ENCODE data around the gene M6PR. TPM values are rescaled to one million over a fixed set of nuclear protein-coding genes. Genes with fewer than 3 reads are reported as not detected.

Gene M6PR
- total RNA-seq, 1 donor from 2014 or later, result 186 TPM

- Mint-ChIP-seq H3K27me3 (ENCODE audit: unreplicated experiment) (no peaks in the 10 kb centered on the region), H3K27ac (ENCODE audit: unreplicated experiment) (no peak overlapping the region), H3K36me3 (ENCODE audit: low read depth, unreplicated experiment) (no peaks in the 10 kb centered on the region), H3K4me3 (ENCODE audit: unreplicated experiment) (no peak overlapping the region), H3K4me1 (ENCODE audit: unreplicated experiment) (no peaks in the 10 kb centered on the region), H3K9me3 (ENCODE audit: unreplicated experiment) (no peaks in the 10 kb centered on the region)
- TF ChIP-seq CTCF (IDR thresholded peaks at IDR 0.05; ENCODE audit: unreplicated experiment), result no peak
- no peak for DNase-seq (ENCODE audit: low spot score)
Observed at GRCh38 chr12:8980137-8980536, 30.7 kb upstream of the M6PR start.

GRCh38 chr12:8970432-8970831 lies 21.0 kb upstream of the M6PR start:
- Mint-ChIP-seq H3K9me3 (ENCODE audit: unreplicated experiment) (no peaks in the 10 kb centered on the region), H3K27me3 (ENCODE audit: unreplicated experiment) (no peaks in the 10 kb centered on the region), H3K4me1 (ENCODE audit: unreplicated experiment) (no peaks in the 10 kb centered on the region), H3K27ac (ENCODE audit: unreplicated experiment) (no peak overlapping the region), H3K36me3 (ENCODE audit: low read depth, unreplicated experiment) (no peaks in the 10 kb centered on the region), H3K4me3 (ENCODE audit: unreplicated experiment) (no peak overlapping the region)
- no peak for TF ChIP-seq CTCF (IDR thresholded peaks at IDR 0.05; ENCODE audit: unreplicated experiment)
- DNase-seq (ENCODE audit: low spot score), result no peak

- no peaks in the 10 kb centered on the region for H3K36me3 Mint-ChIP-seq (ENCODE audit: low read depth, unreplicated experiment)
- no peak overlapping the region for H3K4me3 Mint-ChIP-seq (ENCODE audit: unreplicated experiment)
Observed at GRCh38 chr12:8969861-8970411, 20.5 kb upstream of the M6PR start.

GRCh38 chr12:8968761-8969160 lies 19.3 kb upstream of the M6PR start:
- no peak for TF ChIP-seq CTCF (IDR thresholded peaks at IDR 0.05; ENCODE audit: unreplicated experiment)
- Mint-ChIP-seq H3K27ac (ENCODE audit: unreplicated experiment) (no peak overlapping the region), H3K36me3 (ENCODE audit: low read depth, unreplicated experiment) (no peaks in the 10 kb centered on the region), H3K27me3 (ENCODE audit: unreplicated experiment) (no peaks in the 10 kb centered on the region), H3K9me3 (ENCODE audit: unreplicated experiment) (no peaks in the 10 kb centered on the region), H3K4me1 (ENCODE audit: unreplicated experiment) (no peaks in the 10 kb centered on the region), H3K4me3 (ENCODE audit: unreplicated experiment) (no peak overlapping the region)
- DNase-seq (ENCODE audit: low spot score), result no peak

More at GRCh38 chr12:8969861-8970411, 20.5 kb upstream of the M6PR start:
- H3K9me3 Mint-ChIP-seq (ENCODE audit: unreplicated experiment), result no peaks in the 10 kb centered on the region
- no peak for DNase-seq (ENCODE audit: low spot score)
- no peak overlapping the region for H3K27ac Mint-ChIP-seq (ENCODE audit: unreplicated experiment)
- H3K27me3 Mint-ChIP-seq (ENCODE audit: unreplicated experiment), result no peaks in the 10 kb centered on the region
- H3K4me1 Mint-ChIP-seq (ENCODE audit: unreplicated experiment), result no peaks in the 10 kb centered on the region
- TF ChIP-seq CTCF (IDR thresholded peaks at IDR 0.05; ENCODE audit: unreplicated experiment), result no peak

DNA sequence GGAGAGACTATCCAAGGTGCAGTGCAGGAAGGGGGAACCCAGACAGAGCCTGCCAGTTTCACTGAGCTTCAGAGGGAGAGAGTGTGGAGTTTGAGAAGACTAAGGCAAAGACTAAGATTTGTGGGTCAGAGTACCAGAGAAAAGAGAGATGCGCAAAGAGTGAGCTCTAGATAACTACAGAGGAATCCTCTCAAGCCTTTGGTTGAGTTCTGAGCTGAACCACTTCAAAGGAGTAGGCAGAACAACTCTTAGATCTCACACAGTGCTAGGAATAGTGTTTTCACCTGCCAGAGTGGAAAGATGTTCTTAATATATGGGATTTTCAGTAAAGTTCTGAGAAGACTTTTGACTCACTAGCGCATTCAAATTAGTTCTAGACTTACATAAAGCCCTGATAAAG lies 10.7 kb upstream of the M6PR start:
- H3K4me3 Mint-ChIP-seq (ENCODE audit: unreplicated experiment), result no peak overlapping the region
- no peak for DNase-seq (ENCODE audit: low spot score)
- H3K4me1 Mint-ChIP-seq (ENCODE audit: unreplicated experiment), result no peaks in the 10 kb centered on the region
- H3K27ac Mint-ChIP-seq (ENCODE audit: unreplicated experiment), result no peak overlapping the region
- H3K36me3 Mint-ChIP-seq (ENCODE audit: low read depth, unreplicated experiment), result no peaks in the 10 kb centered on the region
- H3K27me3 Mint-ChIP-seq (ENCODE audit: unreplicated experiment), result peaks cover 2% of the 10 kb centered on the region
- TF ChIP-seq CTCF (IDR thresholded peaks at IDR 0.05; ENCODE audit: unreplicated experiment), result no peak
- no peaks in the 10 kb centered on the region for H3K9me3 Mint-ChIP-seq (ENCODE audit: unreplicated experiment)
